GM12892 (cell line): ENCODE results near the gene MAPKAPK2.

Experiments
- POLR2A ChIP-seq: IDR thresholded peaks from 2 replicates; pipeline ENCODE4 v1.6.1; 2011; ENCODE audit warnings: low read depth, low read length, control low read depth
- POLR2AphosphoS5 ChIP-seq: IDR thresholded peaks from 2 replicates; pipeline ENCODE4 v1.6.1; 2011; ENCODE audit warnings: low read depth, low read length, control low read depth
- TAF1 ChIP-seq: IDR thresholded peaks from 2 replicates; pipeline ENCODE4 v1.6.1; 2011; ENCODE audit warnings: low read depth, mild to moderate bottlenecking, control low read depth, low read length, borderline replicate concordance

DNA sequence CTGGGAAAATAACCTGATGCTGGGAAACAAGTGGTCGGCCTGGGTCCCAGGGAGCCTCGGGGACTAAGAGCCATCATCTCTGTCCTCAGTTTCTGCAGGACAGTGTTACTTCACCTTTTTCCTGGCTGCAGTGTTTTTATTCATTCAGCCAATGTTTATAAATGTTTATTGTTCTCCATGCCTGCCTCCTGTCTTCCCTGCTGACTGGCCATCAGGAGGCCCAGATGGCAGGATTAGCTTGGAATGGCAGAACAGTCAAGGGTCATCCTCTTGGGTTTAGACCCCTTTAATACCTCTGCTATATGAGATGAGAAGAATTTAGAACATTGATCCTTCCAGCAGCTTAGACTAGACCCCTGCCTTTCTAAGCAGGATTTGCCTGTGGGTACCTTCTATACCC lies 13.3 kb downstream of the MAPKAPK2 start:
- no peak for TF ChIP-seq POLR2A
- TF ChIP-seq POLR2AphosphoS5: no peak
- no peak for TF ChIP-seq TAF1
